ENCODE results near the gene PTGDS. TPM values are rescaled to one million over a fixed set of nuclear protein-coding genes. Genes with fewer than 3 reads are reported as not detected.

Gene PTGDS
- total RNA-seq, 4 donors from 2014 or later, result 1.2 to 21.5 (median 7.8) TPM

GRCh38 chr9:136965771-136966484 is 11.4 kb upstream of the PTGDS start:
- H3K9me3 ChIP-seq, result no peaks in the 10 kb centered on the region
- no peaks in the 10 kb centered on the region for H3K27me3 ChIP-seq
- H3K4me1 ChIP-seq, result peaks cover 0 to 26% (median 0%) of the 10 kb centered on the region in 4 donors
- no peak overlapping the region for H3K4me3 ChIP-seq
- no peak for TF ChIP-seq POLR2A (IDR thresholded peaks at IDR 0.05)
- TF ChIP-seq CTCF (IDR thresholded peaks at IDR 0.05), result no peak
- H3K36me3 ChIP-seq, result no peaks in the 10 kb centered on the region
- peak overlapping the region in 1 of 4 donors; percentile 13 for H3K27ac ChIP-seq
- peak in 1 of 3 donors; percentile 64 for DNase-seq

GRCh38 chr9:136968333-136969127 is 8.8 kb upstream of the PTGDS start:
- Histone ChIP-seq H3K4me3 (no peak overlapping the region), H3K27ac (no peak overlapping the region), H3K27me3 (no peaks in the 10 kb centered on the region), H3K36me3 (no peaks in the 10 kb centered on the region), H3K4me1 (peaks cover 0 to 26% (median 0%) of the 10 kb centered on the region in 4 donors), H3K9me3 (no peaks in the 10 kb centered on the region)
- TF ChIP-seq CTCF (IDR thresholded peaks at IDR 0.05) (no peak), POLR2A (IDR thresholded peaks at IDR 0.05) (no peak)
- DNase-seq, result no peak

GRCh38 chr9:136969150-136969549 is 8.2 kb upstream of the PTGDS start:
- Histone ChIP-seq H3K36me3 (no peaks in the 10 kb centered on the region), H3K4me1 (peaks cover 0 to 23% (median 0%) of the 10 kb centered on the region in 4 donors), H3K27ac (no peak overlapping the region), H3K9me3 (no peaks in the 10 kb centered on the region), H3K4me3 (no peak overlapping the region), H3K27me3 (no peaks in the 10 kb centered on the region)
- DNase-seq, result no peak
- TF ChIP-seq CTCF (IDR thresholded peaks at IDR 0.05) (no peak), POLR2A (IDR thresholded peaks at IDR 0.05) (no peak)

GRCh38 chr9:136969774-136970173 is 7.5 kb upstream of the PTGDS start:
- H3K9me3 ChIP-seq, result no peaks in the 10 kb centered on the region
- H3K4me1 ChIP-seq, result peaks cover 0 to 17% (median 0%) of the 10 kb centered on the region in 4 donors
- H3K27ac ChIP-seq, result no peak overlapping the region
- TF ChIP-seq POLR2A (IDR thresholded peaks at IDR 0.05) (no peak), CTCF (IDR thresholded peaks at IDR 0.05) (no peak)
- no peak overlapping the region for H3K4me3 ChIP-seq
- H3K27me3 ChIP-seq, result no peaks in the 10 kb centered on the region
- no peaks in the 10 kb centered on the region for H3K36me3 ChIP-seq
- DNase-seq, result no peak

GRCh38 chr9:136970361-136970760 is 6.9 kb upstream of the PTGDS start:
- no peak overlapping the region for H3K27ac ChIP-seq
- no peaks in the 10 kb centered on the region for H3K9me3 ChIP-seq
- no peaks in the 10 kb centered on the region for H3K36me3 ChIP-seq
- peaks cover 0 to 18% (median 0%) of the 10 kb centered on the region in 4 donors for H3K4me1 ChIP-seq
- TF ChIP-seq POLR2A (IDR thresholded peaks at IDR 0.05), result no peak
- no peak for TF ChIP-seq CTCF (IDR thresholded peaks at IDR 0.05)
- no peak for DNase-seq
- H3K27me3 ChIP-seq, result no peaks in the 10 kb centered on the region
- H3K4me3 ChIP-seq, result no peak overlapping the region
